IPS-18a (cell line): ENCODE measurements around the gene HTR4.
"Not testable (repeated sequence)": the region's sequence is repeated elsewhere in the genome, so short reads cannot be mapped to it uniquely, and the experiment has no call there.

Experiments
- H3K27ac ChIP-seq: one replicate; pipeline ENCODE4 v1.5.1; 2013; ENCODE audit warnings: low read length
- H3K27me3 ChIP-seq: one replicate; pipeline ENCODE4 v1.6.1; 2013; ENCODE audit warnings: mild to moderate bottlenecking, low read length; ENCODE audit not compliant: control insufficient read depth, insufficient read depth
- H3K36me3 ChIP-seq: one replicate; pipeline ENCODE4 v1.6.1; 2013; ENCODE audit warnings: low read depth, low read length; ENCODE audit not compliant: control insufficient read depth
- H3K4me1 ChIP-seq: one replicate; pipeline ENCODE4 v1.6.1; 2013; ENCODE audit warnings: low read depth, low read length; ENCODE audit not compliant: control insufficient read depth
- H3K4me3 ChIP-seq: one replicate; pipeline ENCODE4 v1.5.1; 2013; ENCODE audit warnings: low read length
- H3K9ac ChIP-seq: one replicate; pipeline ENCODE4 v1.6.1; 2013; ENCODE audit warnings: mild to moderate bottlenecking, low read length, moderate library complexity
- H3K9me3 ChIP-seq: one replicate; pipeline ENCODE4 v1.6.1; 2013; ENCODE audit warnings: low read depth, low read length; ENCODE audit not compliant: control insufficient read depth

HTR4 gene

GRCh38 chr5:148558892-148559291 lies 95.4 kb downstream of the HTR4 start:
- Histone ChIP-seq H3K36me3 (no peaks in the 10 kb centered on the region), H3K27me3 (no peaks in the 10 kb centered on the region), H3K4me1 (peaks cover 11% of the 10 kb centered on the region), H3K27ac (no peak overlapping the region), H3K9ac (no peak overlapping the region), H3K4me3 (no peak overlapping the region), H3K9me3 (no peaks in the 10 kb centered on the region)

DNA sequence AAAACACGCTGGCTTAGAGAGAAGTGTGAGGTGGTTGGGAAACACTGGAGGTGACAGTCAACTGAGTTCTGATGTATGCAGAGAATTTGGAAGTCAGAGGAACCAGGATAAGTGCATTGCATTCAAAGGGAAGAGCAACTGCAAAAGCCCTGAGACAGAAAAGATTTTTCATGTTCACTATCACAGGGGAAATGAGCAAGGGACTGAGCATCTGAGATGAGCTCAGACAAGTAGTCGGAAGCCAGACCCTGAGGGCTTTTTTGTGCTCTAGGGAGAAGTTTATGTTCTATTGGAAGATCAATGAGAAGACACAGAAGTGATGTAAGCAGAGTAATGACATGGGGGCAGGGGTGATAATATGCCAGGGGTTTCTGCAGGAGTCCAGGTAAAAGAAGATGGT lies 97.5 kb downstream of the HTR4 start:
- H3K4me3 ChIP-seq, result no peak overlapping the region
- H3K4me1 ChIP-seq, result peaks cover 11% of the 10 kb centered on the region
- H3K27me3 ChIP-seq, result no peaks in the 10 kb centered on the region
- H3K27ac ChIP-seq, result no peak overlapping the region
- H3K36me3 ChIP-seq, result no peaks in the 10 kb centered on the region
- H3K9ac ChIP-seq, result no peak overlapping the region
- H3K9me3 ChIP-seq, result no peaks in the 10 kb centered on the region

DNA sequence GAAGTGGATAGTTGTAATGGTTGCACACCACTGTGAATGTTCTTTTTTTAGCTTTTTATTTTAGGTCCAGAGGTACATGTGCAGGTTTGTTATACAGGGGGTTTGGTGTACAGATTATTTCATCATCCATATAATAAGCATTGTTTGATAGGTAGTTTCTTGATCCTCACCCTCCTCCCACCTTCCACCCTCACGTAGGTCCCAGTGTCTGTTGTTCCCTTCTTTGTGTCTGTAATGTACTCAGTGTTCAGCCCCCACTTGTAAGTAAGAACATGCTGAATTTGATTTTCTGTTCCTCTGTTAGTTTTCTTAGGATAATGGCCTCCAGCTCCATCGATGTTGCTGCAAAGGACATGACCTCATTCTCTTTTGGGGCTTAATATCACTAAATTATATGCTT lies 99.7 kb downstream of the HTR4 start:
- Histone ChIP-seq H3K27me3 (no peaks in the 10 kb centered on the region), H3K36me3 (no peaks in the 10 kb centered on the region), H3K9ac (no peak overlapping the region), H3K27ac (no peak overlapping the region), H3K4me3 (no peak overlapping the region), H3K4me1 (peaks cover 11% of the 10 kb centered on the region), H3K9me3 (no peaks in the 10 kb centered on the region)

- Histone ChIP-seq H3K36me3 (no peaks in the 10 kb centered on the region), H3K4me1 (no peaks in the 10 kb centered on the region), H3K27ac (no peak overlapping the region), H3K9ac (no peak overlapping the region), H3K4me3 (no peak overlapping the region), H3K9me3 (peaks cover 3% of the 10 kb centered on the region), H3K27me3 (no peaks in the 10 kb centered on the region)
Observed at GRCh38 chr5:148543727-148544126, 110.6 kb downstream of the HTR4 start.

GRCh38 chr5:148542812-148543211 lies 111.5 kb downstream of the HTR4 start:
- Histone ChIP-seq H3K36me3 (no peaks in the 10 kb centered on the region), H3K27me3 (no peaks in the 10 kb centered on the region), H3K4me1 (no peaks in the 10 kb centered on the region), H3K27ac (no peak overlapping the region), H3K4me3 (no peak overlapping the region), H3K9me3 (peaks cover 3% of the 10 kb centered on the region), H3K9ac (no peak overlapping the region)

DNA sequence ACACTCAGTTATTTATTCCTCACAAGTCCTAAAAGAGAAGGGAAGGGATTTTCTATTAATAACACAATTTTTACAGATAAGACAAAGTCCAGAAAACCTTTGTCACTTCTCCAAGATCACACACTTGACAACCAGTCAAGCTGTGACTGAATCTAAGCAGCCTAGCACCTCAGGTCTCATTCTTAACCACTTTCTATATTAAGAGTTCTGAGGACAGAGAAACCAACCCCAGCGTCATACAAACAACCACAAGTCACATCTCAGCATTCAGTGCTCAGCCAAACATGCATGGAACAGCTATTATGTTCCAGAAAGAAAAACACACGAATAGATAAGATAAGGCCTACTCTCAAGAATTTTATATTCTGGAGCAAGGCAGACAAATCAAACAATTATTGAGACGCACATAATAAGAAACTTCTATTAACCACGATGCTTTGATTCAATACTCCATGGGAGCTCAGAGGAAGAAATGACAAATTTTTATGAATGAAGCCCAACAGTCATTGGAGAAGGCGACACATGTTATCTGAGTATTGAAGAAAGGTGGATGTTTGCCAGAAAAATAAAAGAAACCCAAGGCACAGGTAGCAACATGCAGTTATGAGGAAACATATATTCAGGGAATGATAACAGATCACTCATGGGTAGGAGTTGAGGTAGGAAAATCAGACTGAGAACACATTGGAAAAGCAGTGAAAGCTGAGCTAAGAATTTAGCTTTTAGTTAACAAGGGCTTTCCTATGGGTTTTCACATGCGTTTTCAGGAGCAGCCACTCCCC lies 113.1 kb downstream of the HTR4 start:
- H3K9ac ChIP-seq, result no peak overlapping the region
- H3K9me3 ChIP-seq, result peaks cover 3% of the 10 kb centered on the region
- no peak overlapping the region for H3K4me3 ChIP-seq
- no peaks in the 10 kb centered on the region for H3K27me3 ChIP-seq
- no peak overlapping the region for H3K27ac ChIP-seq
- no peaks in the 10 kb centered on the region for H3K4me1 ChIP-seq
- H3K36me3 ChIP-seq, result no peaks in the 10 kb centered on the region

GRCh38 chr5:148540647-148541046 lies 113.7 kb downstream of the HTR4 start:
- Histone ChIP-seq H3K27ac (no peak overlapping the region), H3K4me1 (no peaks in the 10 kb centered on the region), H3K4me3 (no peak overlapping the region), H3K36me3 (no peaks in the 10 kb centered on the region), H3K9ac (no peak overlapping the region), H3K9me3 (peaks cover 3% of the 10 kb centered on the region), H3K27me3 (no peaks in the 10 kb centered on the region)

DNA sequence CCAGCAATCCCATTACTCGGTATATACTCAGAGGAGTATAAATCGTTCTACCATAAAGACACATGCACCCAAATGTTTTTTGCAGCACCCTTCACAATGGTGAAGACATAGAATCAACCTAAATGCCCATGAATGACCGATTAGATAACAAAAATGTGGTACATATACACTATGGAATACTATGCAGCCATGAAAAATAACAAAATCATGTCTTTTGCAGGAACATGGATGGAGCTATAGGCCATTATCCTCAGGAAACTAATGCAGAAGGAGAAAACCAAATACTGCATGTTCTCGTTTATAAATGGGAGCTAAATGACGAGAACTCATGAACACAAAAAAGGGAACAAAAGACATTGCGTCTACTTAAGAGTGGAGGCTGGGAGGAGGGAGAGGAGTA lies 114.5 kb downstream of the HTR4 start:
- H3K4me3 ChIP-seq, result no peak overlapping the region
- H3K36me3 ChIP-seq, result no peaks in the 10 kb centered on the region
- H3K9ac ChIP-seq, result no peak overlapping the region
- H3K27ac ChIP-seq, result no peak overlapping the region
- peaks cover 3% of the 10 kb centered on the region for H3K9me3 ChIP-seq
- H3K4me1 ChIP-seq, result no peaks in the 10 kb centered on the region
- H3K27me3 ChIP-seq, result no peaks in the 10 kb centered on the region

- H3K9ac ChIP-seq, result no peak overlapping the region
- no peaks in the 10 kb centered on the region for H3K36me3 ChIP-seq
- no peaks in the 10 kb centered on the region for H3K27me3 ChIP-seq
- H3K4me1 ChIP-seq, result no peaks in the 10 kb centered on the region
- H3K4me3 ChIP-seq, result no peak overlapping the region
- H3K27ac ChIP-seq, result no peak overlapping the region
- H3K9me3 ChIP-seq, result peaks cover 9% of the 10 kb centered on the region
Observed at GRCh38 chr5:148535190-148535589, 119.1 kb downstream of the HTR4 start.

GRCh38 chr5:148532969-148533670 lies 121.2 kb downstream of the HTR4 start:
- H3K4me1 ChIP-seq, result no peaks in the 10 kb centered on the region
- H3K27me3 ChIP-seq, result no peaks in the 10 kb centered on the region
- no peak overlapping the region for H3K9ac ChIP-seq
- H3K36me3 ChIP-seq, result no peaks in the 10 kb centered on the region
- no peak overlapping the region for H3K4me3 ChIP-seq
- peaks cover 17% of the 10 kb centered on the region for H3K9me3 ChIP-seq
- H3K27ac ChIP-seq, result no peak overlapping the region

- H3K36me3 ChIP-seq, H3K4me1 ChIP-seq, H3K9ac ChIP-seq, H3K4me3 ChIP-seq, H3K27ac ChIP-seq, H3K27me3 ChIP-seq: not testable (repeated sequence)
- peaks cover 17% of the 10 kb centered on the region for H3K9me3 ChIP-seq
Observed at GRCh38 chr5:148529450-148529849, 124.9 kb downstream of the HTR4 start.

- H3K9me3 ChIP-seq, result peaks cover 6% of the 10 kb centered on the region
- no peak overlapping the region for H3K27ac ChIP-seq
- no peaks in the 10 kb centered on the region for H3K36me3 ChIP-seq
- H3K4me3 ChIP-seq, result no peak overlapping the region
- H3K9ac ChIP-seq, result no peak overlapping the region
- H3K4me1 ChIP-seq, result no peaks in the 10 kb centered on the region
- no peaks in the 10 kb centered on the region for H3K27me3 ChIP-seq
Observed at GRCh38 chr5:148524721-148525120, 129.6 kb downstream of the HTR4 start.
